ENCODE measurements around the gene TFEB.

- TF ChIP-seq CTCF (IDR thresholded peaks at IDR 0.05 in 8 of 11, conservative IDR thresholded peaks at IDR 0.05 in 3 of 11) (no peak), POLR2A (IDR thresholded peaks at IDR 0.05) (peak in 2 of 3 donors; percentile 10 to 30), POLR2AphosphoS5 (IDR thresholded peaks at IDR 0.05) (peak; percentile 81 to 89 (median 88))
Observed at GRCh38 chr6:41733707-41734665, 1.4 kb downstream of the TFEB start.

Measured in spleen (tissue), 7 donors.